GM12878 (cell line): ENCODE measurements around the gene ANKDD1A. TPM values are rescaled to one million over a fixed set of nuclear protein-coding genes. Genes with fewer than 3 reads are reported as not detected.

ENCODE experiments used
- ATF7 ChIP-seq: fragments of 450-650 bp; IDR thresholded peaks from 2 replicates; pipeline ENCODE4 v1.6.1; 2016; ENCODE audit warnings: low read depth, mild to moderate bottlenecking
- CEBPB ChIP-seq, 2 experiments: fragments of 150-350 bp in 1 of 2; IDR thresholded peaks; 2 replicates each; pipeline ENCODE4 v1.6.1; 2012 to 2014; ENCODE audit warnings: low read depth in 2 of 2, low read length in 2 of 2, borderline replicate concordance in 1 of 2, inconsistent platforms in 1 of 2
- CHD1 ChIP-seq: IDR thresholded peaks from 2 replicates; pipeline ENCODE4 v1.6.1; 2012; ENCODE audit warnings: low read depth, low read length, improper control_type of control experiment
- CHD2 ChIP-seq: IDR thresholded peaks from 2 replicates; pipeline ENCODE4 v1.6.1; 2011; ENCODE audit warnings: low read depth, low read length, improper control_type of control experiment, borderline replicate concordance
- CREM ChIP-seq: IDR thresholded peaks from 2 replicates; pipeline ENCODE4 v1.6.1; 2014; ENCODE audit warnings: antibody characterized with exemption, low read depth
- ESRRA ChIP-seq: IDR thresholded peaks from 2 replicates; pipeline ENCODE4 v1.6.1; 2012; ENCODE audit warnings: mild to moderate bottlenecking, low read length, improper control_type of control experiment
- EZH2 ChIP-seq: IDR thresholded peaks from 2 replicates; pipeline ENCODE4 v1.6.1; 2012; ENCODE audit warnings: low read depth, mild to moderate bottlenecking, control low read depth, inconsistent platforms, low read length, borderline replicate concordance; ENCODE audit not compliant: control insufficient read depth
- FOXM1 ChIP-seq: IDR thresholded peaks from 2 replicates; pipeline ENCODE4 v1.6.1; 2012; ENCODE audit warnings: low read depth, mild to moderate bottlenecking, inconsistent platforms, low read length, moderate library complexity
- HDGF ChIP-seq: fragments of 450-650 bp; IDR thresholded peaks from 2 replicates; pipeline ENCODE4 v1.6.1; 2016; ENCODE audit warnings: antibody characterized with exemption
- MAX ChIP-seq: IDR thresholded peaks from 2 replicates; pipeline ENCODE4 v1.6.1; 2012; ENCODE audit warnings: low read depth, low read length, improper control_type of control experiment
- MTA3 ChIP-seq: IDR thresholded peaks from 2 replicates; pipeline ENCODE4 v1.6.1; 2012; ENCODE audit warnings: low read length, inconsistent platforms, borderline replicate concordance
- MYB ChIP-seq: fragments of 150-350 bp; IDR thresholded peaks from 2 replicates; pipeline ENCODE4 v1.6.1; 2014; ENCODE audit warnings: mild to moderate bottlenecking, low read depth, low read length, borderline replicate concordance
- NFXL1 ChIP-seq: fragments of 450-650 bp; IDR thresholded peaks from 2 replicates; pipeline ENCODE4 v1.6.1; 2017; ENCODE audit warnings: antibody characterized with exemption, mild to moderate bottlenecking, borderline replicate concordance
- NFYA ChIP-seq: IDR thresholded peaks from 2 replicates; pipeline ENCODE4 v1.6.1; 2011; ENCODE audit warnings: low read depth, mild to moderate bottlenecking, low read length, improper control_type of control experiment, borderline replicate concordance
- NFYB ChIP-seq: IDR thresholded peaks from 2 replicates; pipeline ENCODE4 v1.6.1; 2011; ENCODE audit warnings: low read depth, mild to moderate bottlenecking, low read length, improper control_type of control experiment, moderate library complexity; ENCODE audit not compliant: insufficient read depth
- POLR2A ChIP-seq: IDR thresholded peaks from 2 replicates; pipeline ENCODE4 v1.6.1; 2011; ENCODE audit warnings: low read depth, mild to moderate bottlenecking, low read length
- RAD51 ChIP-seq: fragments of 450-650 bp; IDR thresholded peaks from 2 replicates; pipeline ENCODE4 v1.6.1; 2016; ENCODE audit warnings: moderate library complexity, mild to moderate bottlenecking, inconsistent platforms
- TARDBP ChIP-seq: IDR thresholded peaks from 2 replicates; pipeline ENCODE4 v1.6.1; 2016; ENCODE audit warnings: borderline replicate concordance
- TCF3 ChIP-seq: IDR thresholded peaks from 2 replicates; pipeline ENCODE4 v1.6.1; 2012; ENCODE audit warnings: low read depth, mild to moderate bottlenecking, low read length, borderline replicate concordance; ENCODE audit not compliant: insufficient read depth
- WRNIP1 ChIP-seq: IDR thresholded peaks from 2 replicates; pipeline ENCODE4 v1.6.1; 2011; ENCODE audit warnings: low read depth, low read length, improper control_type of control experiment, borderline replicate concordance
- ZNF24 ChIP-seq: fragments of 450-650 bp; IDR thresholded peaks from 2 replicates; pipeline ENCODE4 v1.6.1; 2017; ENCODE audit warnings: antibody characterized with exemption, mild to moderate bottlenecking
- ZNF274 ChIP-seq: IDR thresholded peaks from one replicate; pipeline ENCODE4 v1.8.0; 2011; ENCODE audit not compliant: insufficient read length, insufficient read depth
- polyA plus RNA-seq, 11 experiments: library from polyadenylated mRNA; depleted of rRNA in 4 of 11; unstranded in 6 of 11; stranded (reverse) in 5 of 11; fragments of >200 nt; fragmentation: Nextera tagmentation in 4 of 11; fragmentation: Illumina TruSeq in 1 of 11; extraction: Ambion mirVana in 4 of 11; extraction: Trizol in 1 of 11; gene quantifications; 1 replicate in 1 of 11; 2 replicates in 10 of 11; pipeline versions ENCODE4 v1.2.1 to v1.2.3, GENCODE V29; 2011 to 2016; ENCODE audit warnings: inconsistent platforms in 2 of 11, missing spikeins in 2 of 11, low read depth in 1 of 11
- total RNA-seq, 4 experiments: library from RNA; depleted of rRNA in 3 of 4; stranded (reverse); fragments of >200 nt in 3 of 4; fragmentation: Illumina TruSeq in 1 of 4; extraction: Trizol in 1 of 4; gene quantifications; 2 replicates each; pipeline versions ENCODE4 v1.2.1 to v1.2.3, GENCODE V29; 2013 to 2021
- TF ChIP-seq, protein P1 (sequence below): IDR thresholded peaks from 2 replicates; pipeline ENCODE4 v1.6.1; 2012; ENCODE audit warnings: mild to moderate bottlenecking, low read depth, low read length
- TF ChIP-seq, protein P2 (sequence below): IDR thresholded peaks from 2 replicates; pipeline ENCODE4 v1.6.1; 2011; ENCODE audit warnings: low read depth, mild to moderate bottlenecking, low read length, moderate library complexity, borderline replicate concordance; ENCODE audit errors: extremely low read depth
- TF ChIP-seq, protein P3 (sequence below): fragments of 450-650 bp; IDR thresholded peaks from 2 replicates; pipeline ENCODE4 v1.6.1; 2017; ENCODE audit warnings: mild to moderate bottlenecking, low read depth, inconsistent platforms; ENCODE audit not compliant: poor library complexity, severe bottlenecking

Gene ANKDD1A
- total and polyA plus RNA-seq, 10 of the 15 experiments (the other 5 are each of a cell fraction or from before 2014, with no cell fraction given) = 1.5 to 6.6 (median 4.1) TPM

DNA sequence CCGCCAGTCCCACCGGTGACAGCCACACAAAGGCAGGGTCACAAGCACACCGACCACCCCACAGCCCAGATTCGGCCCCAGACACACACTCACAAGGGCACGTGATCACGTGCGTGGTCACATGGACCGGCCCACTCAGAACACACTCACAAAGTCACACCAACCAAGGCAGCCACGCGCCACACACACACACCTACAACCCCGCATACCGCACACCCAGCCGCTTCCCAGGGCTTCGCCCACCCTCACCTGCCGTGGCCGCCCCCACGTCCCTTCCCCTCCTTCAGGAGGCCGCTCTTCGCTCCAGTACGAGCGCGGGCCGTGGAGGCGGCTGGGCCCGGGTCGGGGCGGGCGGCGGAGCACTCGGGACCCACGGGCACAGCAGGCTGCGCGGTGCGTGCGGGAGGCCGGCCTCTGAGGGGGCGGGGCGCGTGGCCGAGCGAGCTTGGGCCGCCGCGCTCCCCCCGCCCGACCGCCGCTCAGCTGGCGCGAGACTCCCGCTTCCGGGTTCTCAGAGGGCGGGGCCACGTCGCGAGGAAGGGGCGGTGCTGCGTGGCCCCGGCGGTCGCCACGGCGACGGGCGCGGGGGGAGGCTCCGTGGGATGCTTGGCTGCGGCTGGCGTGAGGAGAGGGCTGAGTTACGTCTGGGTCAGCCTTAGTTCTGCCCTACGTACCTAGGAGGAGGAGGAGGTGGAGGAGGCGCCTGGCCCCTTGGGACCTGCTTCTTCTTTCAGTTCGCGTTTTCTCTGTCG is 77.9 kb downstream of the ANKDD1A start, which contains the start of gene SPG21 (continued):
- TF ChIP-seq CEBPB (IDR thresholded peaks at IDR 0.05; ENCODE audit: borderline replicate concordance in 1 of 2, low read depth in 2 of 2, low read length in 2 of 2) = no peak
- no peak for TF ChIP-seq FOXM1
- TF ChIP-seq, protein P1, sequence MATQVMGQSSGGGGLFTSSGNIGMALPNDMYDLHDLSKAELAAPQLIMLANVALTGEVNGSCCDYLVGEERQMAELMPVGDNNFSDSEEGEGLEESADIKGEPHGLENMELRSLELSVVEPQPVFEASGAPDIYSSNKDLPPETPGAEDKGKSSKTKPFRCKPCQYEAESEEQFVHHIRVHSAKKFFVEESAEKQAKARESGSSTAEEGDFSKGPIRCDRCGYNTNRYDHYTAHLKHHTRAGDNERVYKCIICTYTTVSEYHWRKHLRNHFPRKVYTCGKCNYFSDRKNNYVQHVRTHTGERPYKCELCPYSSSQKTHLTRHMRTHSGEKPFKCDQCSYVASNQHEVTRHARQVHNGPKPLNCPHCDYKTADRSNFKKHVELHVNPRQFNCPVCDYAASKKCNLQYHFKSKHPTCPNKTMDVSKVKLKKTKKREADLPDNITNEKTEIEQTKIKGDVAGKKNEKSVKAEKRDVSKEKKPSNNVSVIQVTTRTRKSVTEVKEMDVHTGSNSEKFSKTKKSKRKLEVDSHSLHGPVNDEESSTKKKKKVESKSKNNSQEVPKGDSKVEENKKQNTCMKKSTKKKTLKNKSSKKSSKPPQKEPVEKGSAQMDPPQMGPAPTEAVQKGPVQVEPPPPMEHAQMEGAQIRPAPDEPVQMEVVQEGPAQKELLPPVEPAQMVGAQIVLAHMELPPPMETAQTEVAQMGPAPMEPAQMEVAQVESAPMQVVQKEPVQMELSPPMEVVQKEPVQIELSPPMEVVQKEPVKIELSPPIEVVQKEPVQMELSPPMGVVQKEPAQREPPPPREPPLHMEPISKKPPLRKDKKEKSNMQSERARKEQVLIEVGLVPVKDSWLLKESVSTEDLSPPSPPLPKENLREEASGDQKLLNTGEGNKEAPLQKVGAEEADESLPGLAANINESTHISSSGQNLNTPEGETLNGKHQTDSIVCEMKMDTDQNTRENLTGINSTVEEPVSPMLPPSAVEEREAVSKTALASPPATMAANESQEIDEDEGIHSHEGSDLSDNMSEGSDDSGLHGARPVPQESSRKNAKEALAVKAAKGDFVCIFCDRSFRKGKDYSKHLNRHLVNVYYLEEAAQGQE = no peak
- TF ChIP-seq TARDBP = no peak
- no peak for TF ChIP-seq NFYB
- peak; percentile 88 for TF ChIP-seq CHD2
- peak; percentile 99 for TF ChIP-seq RAD51
- no peak for TF ChIP-seq MYB
- TF ChIP-seq MTA3 = no peak
- TF ChIP-seq ESRRA = no peak
- TF ChIP-seq, protein P2, sequence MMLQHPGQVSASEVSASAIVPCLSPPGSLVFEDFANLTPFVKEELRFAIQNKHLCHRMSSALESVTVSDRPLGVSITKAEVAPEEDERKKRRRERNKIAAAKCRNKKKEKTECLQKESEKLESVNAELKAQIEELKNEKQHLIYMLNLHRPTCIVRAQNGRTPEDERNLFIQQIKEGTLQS = peak; percentile 85; the same call in 1 of the 2 replicates
- TF ChIP-seq NFXL1 = peak; percentile 47; the same call in 1 of the 2 replicates
- peak; percentile 85 for TF ChIP-seq POLR2A
- peak; percentile 59 for TF ChIP-seq HDGF
- 0 out of 2 replicates have a peak, but pooled peaks have one; percentile 66 for TF ChIP-seq TCF3
- peak; percentile 67; the same call in 1 of the 2 replicates for TF ChIP-seq MAX
- no peak for TF ChIP-seq EZH2
- peak; percentile 58; the same call in 1 of the 2 replicates for TF ChIP-seq ATF7
- TF ChIP-seq CREM = peak; percentile 66; the same call in 1 of the 2 replicates
- TF ChIP-seq CHD1 = no peak
- no peak for TF ChIP-seq NFYA
- TF ChIP-seq, protein P3, sequence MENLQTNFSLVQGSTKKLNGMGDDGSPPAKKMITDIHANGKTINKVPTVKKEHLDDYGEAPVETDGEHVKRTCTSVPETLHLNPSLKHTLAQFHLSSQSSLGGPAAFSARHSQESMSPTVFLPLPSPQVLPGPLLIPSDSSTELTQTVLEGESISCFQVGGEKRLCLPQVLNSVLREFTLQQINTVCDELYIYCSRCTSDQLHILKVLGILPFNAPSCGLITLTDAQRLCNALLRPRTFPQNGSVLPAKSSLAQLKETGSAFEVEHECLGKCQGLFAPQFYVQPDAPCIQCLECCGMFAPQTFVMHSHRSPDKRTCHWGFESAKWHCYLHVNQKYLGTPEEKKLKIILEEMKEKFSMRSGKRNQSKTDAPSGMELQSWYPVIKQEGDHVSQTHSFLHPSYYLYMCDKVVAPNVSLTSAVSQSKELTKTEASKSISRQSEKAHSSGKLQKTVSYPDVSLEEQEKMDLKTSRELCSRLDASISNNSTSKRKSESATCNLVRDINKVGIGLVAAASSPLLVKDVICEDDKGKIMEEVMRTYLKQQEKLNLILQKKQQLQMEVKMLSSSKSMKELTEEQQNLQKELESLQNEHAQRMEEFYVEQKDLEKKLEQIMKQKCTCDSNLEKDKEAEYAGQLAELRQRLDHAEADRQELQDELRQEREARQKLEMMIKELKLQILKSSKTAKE = no peak
- TF ChIP-seq ZNF274 = no peak
- 0 out of 2 replicates have a peak, but pooled peaks have one; percentile 48 for TF ChIP-seq ZNF24
- TF ChIP-seq WRNIP1 = no peak
